Neural cell (in vitro differentiated cells): ENCODE measurements around the gene ERC2. TPM values are rescaled to one million over a fixed set of nuclear protein-coding genes. Genes with fewer than 3 reads are reported as not detected.

Experiments
- H2AFZ ChIP-seq: fragments of 200-600, 300-800 bp; sonication (generic), shearing (Covaris generic); 2 replicates; pipeline ENCODE4 v1.6.0; 2014; ENCODE audit warnings: low read depth, mild to moderate bottlenecking, antibody characterized with exemption, low read length, moderate library complexity
- H3F3A ChIP-seq: fragments of 200-600 bp; shearing (Covaris generic); 2 replicates; pipeline ENCODE4 v1.6.1; 2016; ENCODE audit warnings: mild to moderate bottlenecking, moderate library complexity, mixed read lengths, antibody characterized with exemption, low read length; ENCODE audit not compliant: insufficient read depth, poor library complexity, severe bottlenecking
- H3K27ac ChIP-seq: fragments of 200-600, 300-800 bp; sonication (generic), shearing (Covaris generic); 2 replicates; pipeline ENCODE4 v1.5.1; 2014; ENCODE audit warnings: mild to moderate bottlenecking, low read length, moderate library complexity
- H3K27me3 ChIP-seq: fragments of 300-800, 200-600 bp; sonication (generic), shearing (Covaris generic); 2 replicates; pipeline ENCODE4 v1.6.0; 2014; ENCODE audit warnings: mild to moderate bottlenecking, low read depth, low read length, moderate library complexity; ENCODE audit not compliant: insufficient read depth
- H3K36me3 ChIP-seq: fragments of 300-800, 200-600 bp; sonication (generic), shearing (Covaris generic); 2 replicates; pipeline ENCODE4 v1.5.1; 2014; ENCODE audit warnings: mild to moderate bottlenecking, antibody characterized with exemption, low read length, moderate library complexity; ENCODE audit not compliant: insufficient read depth
- H3K4me2 ChIP-seq: fragments of 300-800, 200-600 bp; sonication (generic), shearing (Covaris generic); 2 replicates; pipeline ENCODE4 v1.6.0; 2014; ENCODE audit warnings: mild to moderate bottlenecking, low read length
- H3K4me3 ChIP-seq: fragments of 300-800, 200-600 bp; sonication (generic), shearing (Covaris generic); 2 replicates; pipeline ENCODE4 v1.5.1; 2014; ENCODE audit warnings: mild to moderate bottlenecking, low read length, moderate library complexity
- H3K79me2 ChIP-seq: fragments of 200-600 bp; shearing (Covaris generic); replicated peaks from 2 replicates; pipeline ENCODE4 v1.6.0; 2014; ENCODE audit warnings: mild to moderate bottlenecking, low read length, moderate library complexity; ENCODE audit not compliant: insufficient read depth
- H3K9ac ChIP-seq: fragments of 300-800, 200-600 bp; sonication (generic), shearing (Covaris generic); 2 replicates; pipeline ENCODE4 v1.6.1; 2016; ENCODE audit warnings: mild to moderate bottlenecking, low read length, mixed read lengths
- H3K9me2 ChIP-seq: fragments of 200-600 bp; shearing (Covaris generic); 2 replicates; pipeline ENCODE4 v1.6.1; 2016; ENCODE audit warnings: mild to moderate bottlenecking, low read length, mixed read lengths; ENCODE audit not compliant: insufficient read depth
- H3K9me3 ChIP-seq: fragments of 200-600, 300-800 bp; sonication (generic), shearing (Covaris generic); 2 replicates; pipeline ENCODE4 v1.6.1; 2016; ENCODE audit warnings: mild to moderate bottlenecking, mixed run types, low read length, moderate library complexity, mixed read lengths
- H4K20me1 ChIP-seq: fragments of 200-600 bp; shearing (Covaris generic); 2 replicates; pipeline ENCODE4 v1.6.1; 2016; ENCODE audit warnings: mild to moderate bottlenecking, mixed run types; ENCODE audit not compliant: insufficient read depth
- CTCF ChIP-seq: fragments of 450-650 bp; IDR thresholded peaks from 2 replicates; pipeline ENCODE4 v1.5.1; 2014; ENCODE audit warnings: antibody characterized with exemption, mild to moderate bottlenecking, moderate library complexity; ENCODE audit not compliant: poor library complexity, severe bottlenecking
- EP300 ChIP-seq: fragments of 450-650 bp; conservative IDR thresholded peaks from 2 replicates; pipeline ENCODE4 v1.6.1; 2014; ENCODE audit warnings: antibody characterized with exemption, mild to moderate bottlenecking, moderate library complexity; ENCODE audit not compliant: poor library complexity, severe bottlenecking
- EZH2 ChIP-seq: fragments of 200-600, 300-800 bp; shearing (Covaris generic), sonication (generic); IDR thresholded peaks from 2 replicates; pipeline ENCODE4 v1.6.1; 2014; ENCODE audit warnings: antibody characterized with exemption, low read length, borderline replicate concordance, mild to moderate bottlenecking; ENCODE audit not compliant: insufficient read depth, poor library complexity, severe bottlenecking
- MXI1 ChIP-seq: fragments of 450-650 bp; conservative IDR thresholded peaks from 2 replicates; pipeline ENCODE4 v1.6.1; 2014; ENCODE audit warnings: antibody characterized with exemption, mild to moderate bottlenecking; ENCODE audit not compliant: poor library complexity, severe bottlenecking
- POLR2AphosphoS5 ChIP-seq: IDR thresholded peaks from 2 replicates; pipeline ENCODE4 v1.6.1; 2012
- RAD21 ChIP-seq: fragments of 450-650 bp; conservative IDR thresholded peaks from 2 replicates; pipeline ENCODE4 v1.6.1; 2014; ENCODE audit warnings: antibody characterized with exemption, mild to moderate bottlenecking, moderate library complexity
- REST ChIP-seq: IDR thresholded peaks from 2 replicates; pipeline ENCODE4 v1.6.1; 2012; ENCODE audit warnings: borderline replicate concordance
- SMC3 ChIP-seq: fragments of 450-650 bp; conservative IDR thresholded peaks from 2 replicates; pipeline ENCODE4 v1.6.1; 2014; ENCODE audit warnings: antibody characterized with exemption, mild to moderate bottlenecking, moderate library complexity; ENCODE audit not compliant: poor library complexity
- TAF1 ChIP-seq: IDR thresholded peaks from 2 replicates; pipeline ENCODE4 v1.6.1; 2012; ENCODE audit warnings: low read depth
- polyA plus RNA-seq: library from polyadenylated mRNA; depleted of rRNA; stranded (reverse); fragments of >200 nt; gene quantifications from 2 replicates; pipeline ENCODE4 v1.2.3, GENCODE V29; 2014

Gene ERC2
- polyA plus RNA-seq, 1 donor from 2014 or later: 60.4 TPM

DNA sequence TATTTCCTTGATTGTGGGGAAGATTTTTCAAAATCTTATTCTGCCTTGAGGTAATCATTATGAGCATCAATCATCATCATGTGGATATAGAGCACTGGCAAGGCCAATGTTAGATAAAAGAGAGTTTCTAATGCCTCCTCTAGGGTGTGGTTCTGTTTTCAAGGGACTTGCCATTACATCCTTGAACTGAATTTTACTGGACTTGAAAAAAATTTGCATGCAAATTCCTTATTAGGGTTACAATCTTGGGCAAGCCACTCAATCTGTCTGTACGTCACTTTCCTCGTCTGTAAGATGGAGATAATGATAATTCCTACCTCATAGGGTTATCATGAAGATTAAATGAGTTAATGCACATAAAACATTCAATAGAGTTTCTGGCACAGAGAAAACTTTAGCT, 825.0 kb downstream of the ERC2 start:
- no peak for TF ChIP-seq MXI1
- TF ChIP-seq EZH2: no peak
- TF ChIP-seq RAD21: no peak
- TF ChIP-seq SMC3: no peak
- TF ChIP-seq EP300: no peak
- no peak for TF ChIP-seq TAF1
- no peak for TF ChIP-seq CTCF
- no peak for TF ChIP-seq POLR2AphosphoS5
- no peak for TF ChIP-seq REST
- Histone ChIP-seq H3K79me2 (no peaks in the 10 kb centered on the region), H2AFZ (no peak overlapping the region), H3K9me3 (no peaks in the 10 kb centered on the region), H4K20me1 (no peaks in the 10 kb centered on the region), H3K36me3 (no peaks in the 10 kb centered on the region), H3K27ac (no peak overlapping the region), H3K4me2 (no peak overlapping the region), H3F3A (no peaks in the 10 kb centered on the region), H3K9ac (no peak overlapping the region), H3K9me2 (no peaks in the 10 kb centered on the region), H3K4me3 (no peak overlapping the region), H3K27me3 (no peaks in the 10 kb centered on the region)

- Histone ChIP-seq H3F3A (no peaks in the 10 kb centered on the region), H3K36me3 (no peaks in the 10 kb centered on the region), H4K20me1 (no peaks in the 10 kb centered on the region), H3K9ac (no peak overlapping the region), H3K27ac (no peak overlapping the region), H2AFZ (no peak overlapping the region), H3K79me2 (no peaks in the 10 kb centered on the region), H3K4me2 (no peak overlapping the region), H3K4me3 (no peak overlapping the region), H3K27me3 (no peaks in the 10 kb centered on the region), H3K9me2 (no peaks in the 10 kb centered on the region), H3K9me3 (no peaks in the 10 kb centered on the region)
- TF ChIP-seq RAD21 (no peak), REST (no peak), SMC3 (no peak), CTCF (no peak), EP300 (no peak)
Observed at GRCh38 chr3:55641964-55642363, 826.3 kb downstream of the ERC2 start.
